HepG2 (cell line): ENCODE measurements around the gene TXNL4A. TPM values are rescaled to one million over a fixed set of nuclear protein-coding genes. Genes with fewer than 3 reads are reported as not detected.

Source experiments
- MXD4 ChIP-seq: IDR thresholded peaks from 2 replicates; pipeline ENCODE4 v1.6.1; 2016; ENCODE audit warnings: mild to moderate bottlenecking, missing biosample characterization, missing genetic modification reagents
- SIX1 ChIP-seq: sonication (generic); formaldehyde crosslinking; IDR thresholded peaks from 2 replicates; pipeline ENCODE4 v1.4.0; 2020; ENCODE audit warnings: missing genetic modification reagents, borderline replicate concordance
- SMARCC2 ChIP-seq: fragments of 450-650 bp; IDR thresholded peaks from 2 replicates; pipeline ENCODE4 v1.6.1; 2017; ENCODE audit warnings: antibody characterized with exemption, mild to moderate bottlenecking
- ZNF614 ChIP-seq: IDR thresholded peaks from 2 replicates; pipeline ENCODE4 v1.6.1; 2018; ENCODE audit warnings: missing biosample characterization, missing genetic modification reagents, inconsistent platforms, borderline replicate concordance
- ZNF616 ChIP-seq: sonication (generic); formaldehyde crosslinking; IDR thresholded peaks from 2 replicates; pipeline ENCODE4 v1.5.0; 2020; ENCODE audit warnings: low read depth, mild to moderate bottlenecking, missing genetic modification reagents
- ZNF674 ChIP-seq: sonication (generic); formaldehyde crosslinking; IDR thresholded peaks from 2 replicates; pipeline ENCODE4 v1.5.0; 2020; ENCODE audit warnings: low read depth, mild to moderate bottlenecking, missing genetic modification reagents
- ZNF839 ChIP-seq: sonication (generic); formaldehyde crosslinking; IDR thresholded peaks from 2 replicates; pipeline ENCODE4 v1.4.0; 2020; ENCODE audit warnings: missing genetic modification reagents, mild to moderate bottlenecking, borderline replicate concordance
- polyA plus RNA-seq, 8 experiments: library from polyadenylated mRNA; depleted of rRNA in 3 of 8; stranded (reverse) in 7 of 8; unstranded in 1 of 8; fragments of >200 nt; fragmentation: Illumina TruSeq in 4 of 8; extraction: Trizol in 4 of 8; gene quantifications; 2 replicates each; pipeline versions ENCODE4 v1.2.1 to v1.2.3, GENCODE V29; 2011 to 2016; ENCODE audit warnings: low read depth in 4 of 8, missing spikeins in 1 of 8, mixed read lengths in 1 of 8; ENCODE audit not compliant: insufficient read depth in 1 of 8
- total RNA-seq, 5 experiments: library from RNA; depleted of rRNA; stranded (reverse); fragments of >200 nt; fragmentation: Illumina TruSeq; extraction: Trizol; gene quantifications; 2 replicates each; pipeline ENCODE4 v1.2.3, GENCODE V29; 2016; ENCODE audit warnings: low read depth in 1 of 5
- TF ChIP-seq, protein P1 (sequence below): sonication (generic); formaldehyde crosslinking; IDR thresholded peaks from 2 replicates; pipeline ENCODE4 v1.8.1; 2023; ENCODE audit warnings: mild to moderate bottlenecking, moderate library complexity, missing genetic modification reagents
- TF ChIP-seq, protein P2 (sequence below): sonication (generic); formaldehyde crosslinking; conservative IDR thresholded peaks from 2 replicates; pipeline ENCODE4 v1.4.0; 2020; ENCODE audit warnings: missing genetic modification reagents
- TF ChIP-seq, protein P3 (sequence below): IDR thresholded peaks from 2 replicates; pipeline ENCODE4 v1.6.1; 2016; ENCODE audit warnings: missing biosample characterization, missing genetic modification reagents, low read depth
- TF ChIP-seq, protein P4 (sequence below), 2 experiments: sonication (generic) in 1 of 2; formaldehyde crosslinking in 1 of 2; IDR thresholded peaks; 2 replicates each; pipeline versions ENCODE4 v1.6.1 to v1.9.0; 2014 to 2022; ENCODE audit warnings: antibody characterized with exemption in 1 of 2, borderline replicate concordance in 1 of 2, inconsistent platforms in 1 of 2, low read depth in 1 of 2, missing genetic modification reagents in 1 of 2
- TF ChIP-seq, protein P5 (sequence below): IDR thresholded peaks from 2 replicates; pipeline ENCODE4 v1.6.1; 2012; ENCODE audit warnings: low read length, improper control_type of control experiment

The TXNL4A gene
- total and polyA plus RNA-seq, 2 of the 13 experiments (the other 11 are each of a cell fraction or from before 2014, with no cell fraction given), result 172 to 202 TPM

DNA sequence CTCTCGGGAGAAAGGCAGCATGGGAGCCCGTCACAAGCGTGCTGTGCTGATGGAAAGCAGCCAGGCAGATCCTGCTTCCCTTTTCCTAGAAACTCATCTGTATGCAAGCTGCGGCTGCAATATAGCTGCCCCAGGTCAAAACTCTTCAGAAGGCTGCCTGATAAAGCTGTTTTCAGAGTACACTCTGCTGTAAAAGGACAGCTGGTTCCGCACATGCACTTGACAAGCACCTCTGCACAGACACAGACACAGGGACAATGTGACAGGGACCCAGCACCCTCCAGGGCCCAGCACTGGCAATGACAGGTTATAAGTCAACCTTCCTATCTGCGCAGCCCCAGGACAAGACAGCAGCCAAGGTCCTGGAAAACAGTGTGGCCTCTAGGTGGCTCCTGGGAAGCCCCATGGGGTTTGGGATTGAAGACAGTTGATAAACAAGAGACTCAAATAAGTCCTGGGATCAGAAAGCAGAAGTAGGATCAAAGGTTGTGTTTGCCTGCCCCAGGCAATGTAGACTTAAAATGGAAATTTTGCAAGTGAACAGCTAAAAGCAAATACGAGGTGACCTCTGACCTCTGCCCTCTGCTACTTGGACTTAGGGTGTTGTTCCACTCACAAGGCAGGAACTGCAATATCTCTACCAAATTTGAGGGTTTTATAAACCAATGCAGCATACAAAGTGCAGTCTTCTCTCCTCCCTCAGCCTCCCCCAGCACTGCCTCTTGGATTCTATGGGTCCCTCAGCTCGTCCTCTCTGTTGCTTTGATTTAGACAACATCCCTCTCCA, 53.9 kb downstream of the TXNL4A start (continued):
- TF ChIP-seq, protein P1, sequence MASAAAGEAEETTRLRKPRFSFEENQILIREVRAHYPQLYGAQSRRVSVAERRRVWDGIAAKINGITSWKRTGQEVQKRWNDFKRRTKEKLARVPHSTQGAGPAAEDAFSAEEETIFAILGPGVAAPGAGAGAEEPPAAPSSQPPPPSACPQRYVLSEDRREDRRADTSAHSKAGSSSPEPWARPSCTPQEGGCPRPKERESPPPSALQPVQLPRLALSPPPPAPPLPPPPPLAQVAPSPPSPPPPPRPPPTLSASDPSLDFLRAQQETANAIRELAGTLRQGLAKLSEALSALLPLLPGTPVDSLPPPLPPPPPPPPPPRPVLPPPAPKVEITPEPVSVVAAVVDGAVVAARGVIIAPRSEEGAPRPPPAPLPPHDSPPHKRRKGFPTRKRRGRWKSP (CRISPR knock-in tag), result peak; percentile 44; the same call in 1 of the 2 replicates
- TF ChIP-seq SIX1 (CRISPR knock-in tag) (peak; percentile 65; the same call in 1 of the 2 replicates), ZNF674 (no peak), ZNF614 (peak; percentile 98), ZNF616 (CRISPR knock-in tag) (no peak), MXD4 (CRISPR knock-in tag) (peak; percentile 66), SMARCC2 (no peak), ZNF839 (no peak)
- TF ChIP-seq, protein P2, sequence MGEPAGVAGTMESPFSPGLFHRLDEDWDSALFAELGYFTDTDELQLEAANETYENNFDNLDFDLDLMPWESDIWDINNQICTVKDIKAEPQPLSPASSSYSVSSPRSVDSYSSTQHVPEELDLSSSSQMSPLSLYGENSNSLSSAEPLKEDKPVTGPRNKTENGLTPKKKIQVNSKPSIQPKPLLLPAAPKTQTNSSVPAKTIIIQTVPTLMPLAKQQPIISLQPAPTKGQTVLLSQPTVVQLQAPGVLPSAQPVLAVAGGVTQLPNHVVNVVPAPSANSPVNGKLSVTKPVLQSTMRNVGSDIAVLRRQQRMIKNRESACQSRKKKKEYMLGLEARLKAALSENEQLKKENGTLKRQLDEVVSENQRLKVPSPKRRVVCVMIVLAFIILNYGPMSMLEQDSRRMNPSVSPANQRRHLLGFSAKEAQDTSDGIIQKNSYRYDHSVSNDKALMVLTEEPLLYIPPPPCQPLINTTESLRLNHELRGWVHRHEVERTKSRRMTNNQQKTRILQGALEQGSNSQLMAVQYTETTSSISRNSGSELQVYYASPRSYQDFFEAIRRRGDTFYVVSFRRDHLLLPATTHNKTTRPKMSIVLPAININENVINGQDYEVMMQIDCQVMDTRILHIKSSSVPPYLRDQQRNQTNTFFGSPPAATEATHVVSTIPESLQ (CRISPR knock-in tag), result no peak
- TF ChIP-seq, protein P3, sequence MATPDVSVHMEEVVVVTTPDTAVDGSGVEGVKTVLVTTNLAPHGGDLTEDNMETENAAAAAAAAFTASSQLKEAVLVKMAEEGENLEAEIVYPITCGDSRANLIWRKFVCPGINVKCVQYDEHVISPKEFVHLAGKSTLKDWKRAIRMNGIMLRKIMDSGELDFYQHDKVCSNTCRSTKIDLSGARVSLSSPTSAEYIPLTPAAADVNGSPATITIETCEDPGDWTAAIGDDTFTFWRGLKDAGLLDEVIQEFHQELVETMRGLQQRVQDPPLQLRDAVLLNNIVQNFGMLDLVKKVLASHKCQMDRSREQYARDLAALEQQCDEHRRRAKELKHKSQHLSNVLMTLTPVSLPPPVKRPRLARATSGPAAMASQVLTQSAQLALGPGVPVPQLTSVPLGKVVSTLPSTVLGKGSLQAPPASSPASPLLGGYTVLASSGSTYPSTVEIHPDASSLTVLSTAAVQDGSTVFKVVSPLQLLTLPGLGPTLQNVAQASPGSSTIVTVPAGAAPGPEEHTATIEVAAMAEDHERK (CRISPR knock-in tag), result 0 out of 2 replicates have a peak, but pooled peaks have one; percentile 21
- TF ChIP-seq, protein P4, sequence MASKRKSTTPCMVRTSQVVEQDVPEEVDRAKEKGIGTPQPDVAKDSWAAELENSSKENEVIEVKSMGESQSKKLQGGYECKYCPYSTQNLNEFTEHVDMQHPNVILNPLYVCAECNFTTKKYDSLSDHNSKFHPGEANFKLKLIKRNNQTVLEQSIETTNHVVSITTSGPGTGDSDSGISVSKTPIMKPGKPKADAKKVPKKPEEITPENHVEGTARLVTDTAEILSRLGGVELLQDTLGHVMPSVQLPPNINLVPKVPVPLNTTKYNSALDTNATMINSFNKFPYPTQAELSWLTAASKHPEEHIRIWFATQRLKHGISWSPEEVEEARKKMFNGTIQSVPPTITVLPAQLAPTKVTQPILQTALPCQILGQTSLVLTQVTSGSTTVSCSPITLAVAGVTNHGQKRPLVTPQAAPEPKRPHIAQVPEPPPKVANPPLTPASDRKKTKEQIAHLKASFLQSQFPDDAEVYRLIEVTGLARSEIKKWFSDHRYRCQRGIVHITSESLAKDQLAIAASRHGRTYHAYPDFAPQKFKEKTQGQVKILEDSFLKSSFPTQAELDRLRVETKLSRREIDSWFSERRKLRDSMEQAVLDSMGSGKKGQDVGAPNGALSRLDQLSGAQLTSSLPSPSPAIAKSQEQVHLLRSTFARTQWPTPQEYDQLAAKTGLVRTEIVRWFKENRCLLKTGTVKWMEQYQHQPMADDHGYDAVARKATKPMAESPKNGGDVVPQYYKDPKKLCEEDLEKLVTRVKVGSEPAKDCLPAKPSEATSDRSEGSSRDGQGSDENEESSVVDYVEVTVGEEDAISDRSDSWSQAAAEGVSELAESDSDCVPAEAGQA (IDR thresholded peaks at IDR 0.05; ENCODE audit: low read depth), result 0 out of 2 replicates have a peak, but pooled peaks have one; percentile 12
- TF ChIP-seq, protein P4 (CRISPR knock-in tag; IDR thresholded peaks at IDR 0.05; ENCODE audit: borderline replicate concordance), result no peak
- TF ChIP-seq, protein P5, sequence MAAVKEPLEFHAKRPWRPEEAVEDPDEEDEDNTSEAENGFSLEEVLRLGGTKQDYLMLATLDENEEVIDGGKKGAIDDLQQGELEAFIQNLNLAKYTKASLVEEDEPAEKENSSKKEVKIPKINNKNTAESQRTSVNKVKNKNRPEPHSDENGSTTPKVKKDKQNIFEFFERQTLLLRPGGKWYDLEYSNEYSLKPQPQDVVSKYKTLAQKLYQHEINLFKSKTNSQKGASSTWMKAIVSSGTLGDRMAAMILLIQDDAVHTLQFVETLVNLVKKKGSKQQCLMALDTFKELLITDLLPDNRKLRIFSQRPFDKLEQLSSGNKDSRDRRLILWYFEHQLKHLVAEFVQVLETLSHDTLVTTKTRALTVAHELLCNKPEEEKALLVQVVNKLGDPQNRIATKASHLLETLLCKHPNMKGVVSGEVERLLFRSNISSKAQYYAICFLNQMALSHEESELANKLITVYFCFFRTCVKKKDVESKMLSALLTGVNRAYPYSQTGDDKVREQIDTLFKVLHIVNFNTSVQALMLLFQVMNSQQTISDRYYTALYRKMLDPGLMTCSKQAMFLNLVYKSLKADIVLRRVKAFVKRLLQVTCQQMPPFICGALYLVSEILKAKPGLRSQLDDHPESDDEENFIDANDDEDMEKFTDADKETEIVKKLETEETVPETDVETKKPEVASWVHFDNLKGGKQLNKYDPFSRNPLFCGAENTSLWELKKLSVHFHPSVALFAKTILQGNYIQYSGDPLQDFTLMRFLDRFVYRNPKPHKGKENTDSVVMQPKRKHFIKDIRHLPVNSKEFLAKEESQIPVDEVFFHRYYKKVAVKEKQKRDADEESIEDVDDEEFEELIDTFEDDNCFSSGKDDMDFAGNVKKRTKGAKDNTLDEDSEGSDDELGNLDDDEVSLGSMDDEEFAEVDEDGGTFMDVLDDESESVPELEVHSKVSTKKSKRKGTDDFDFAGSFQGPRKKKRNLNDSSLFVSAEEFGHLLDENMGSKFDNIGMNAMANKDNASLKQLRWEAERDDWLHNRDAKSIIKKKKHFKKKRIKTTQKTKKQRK, result no peak
